OCI-LY7 (cell line): ENCODE measurements around the gene VPS8. TPM values are rescaled to one million over a fixed set of nuclear protein-coding genes. Genes with fewer than 3 reads are reported as not detected.

Experiments used
- BruUV-seq: library from RNA; stranded (reverse); fragments of 400-500 nt; replicated peaks from 2 replicates; lab custom pipeline; 2021; lab: Mats Ljungman, UMichigan
- CTCF ChIA-PET: fragments of 300-600 bp; sonication (Branson Sonifier 250); formaldehyde crosslinking; loops from one replicate; lab custom pipeline; 2022; ENCODE audit warnings: antibody characterized with exemption; ENCODE audit not compliant: unreplicated experiment; lab: Charles Lee
- POLR2A ChIA-PET: fragments of 300-600 bp; sonication (Branson Sonifier 250); formaldehyde crosslinking; loops from one replicate; lab custom pipeline; 2022; ENCODE audit warnings: antibody characterized with exemption; lab: Charles Lee
- DNase-seq: peaks from one replicate; pipeline ENCODE4 v3.0.0-alpha.2; 2015; ENCODE audit warnings: low spot score
- H2AFZ ChIP-seq: fragments of 200-600 bp; sonication (generic), shearing (Covaris generic); 2 replicates; pipeline ENCODE4 v1.6.1; 2014; ENCODE audit warnings: mild to moderate bottlenecking, antibody characterized with exemption, low read length, moderate library complexity
- H3K27ac ChIP-seq: fragments of 200-600 bp; sonication (generic); 2 replicates; pipeline ENCODE4 v1.5.1; 2014; ENCODE audit warnings: mixed run types, low read depth, mild to moderate bottlenecking, moderate library complexity, low read length, inconsistent platforms; ENCODE audit not compliant: poor library complexity, severe bottlenecking
- H3K36me3 ChIP-seq: fragments of 200-600 bp; sonication (generic); 2 replicates; pipeline ENCODE4 v1.6.1; 2014; ENCODE audit warnings: mild to moderate bottlenecking, antibody characterized with exemption, low read length, moderate library complexity, mixed read lengths; ENCODE audit not compliant: insufficient read depth
- H3K4me1 ChIP-seq: fragments of 200-600 bp; sonication (generic); 2 replicates; pipeline ENCODE4 v1.5.1; 2014; ENCODE audit warnings: mild to moderate bottlenecking, low read length; ENCODE audit not compliant: insufficient read depth, poor library complexity, severe bottlenecking
- H3K4me2 ChIP-seq: fragments of 200-600 bp; sonication (generic); 2 replicates; pipeline ENCODE4 v1.6.1; 2014; ENCODE audit warnings: mild to moderate bottlenecking, low read length
- H3K4me3 ChIP-seq: fragments of 200-600 bp; sonication (generic); 2 replicates; pipeline ENCODE4 v1.5.1; 2014; ENCODE audit warnings: mild to moderate bottlenecking, low read depth, low read length; ENCODE audit not compliant: poor library complexity, severe bottlenecking
- H3K79me2 ChIP-seq: fragments of 200-600 bp; sonication (generic); 2 replicates; pipeline ENCODE4 v1.6.1; 2016; ENCODE audit warnings: low read depth, mild to moderate bottlenecking, low read length, moderate library complexity, mixed read lengths; ENCODE audit not compliant: insufficient read depth
- H3K9me2 ChIP-seq: fragments of 200-600 bp; sonication (generic); 2 replicates; pipeline ENCODE4 v1.6.1; 2016; ENCODE audit warnings: mild to moderate bottlenecking, low read length, mixed read lengths; ENCODE audit not compliant: insufficient read depth
- H3K9me3 ChIP-seq: fragments of 200-600 bp; sonication (generic); 2 replicates; pipeline ENCODE4 v1.6.1; 2014; ENCODE audit warnings: mild to moderate bottlenecking, mixed run types, low read length, mixed read lengths
- H4K20me1 ChIP-seq: fragments of 200-600 bp; sonication (generic); 2 replicates; pipeline ENCODE4 v1.6.1; 2014; ENCODE audit warnings: mild to moderate bottlenecking, antibody characterized with exemption, low read length, moderate library complexity, mixed read lengths; ENCODE audit not compliant: insufficient read depth
- EZH2phosphoT487 ChIP-seq: fragments of 200-600 bp; sonication (generic); IDR thresholded peaks from 2 replicates; pipeline ENCODE4 v1.6.1; 2018; ENCODE audit warnings: low read depth, borderline replicate concordance, mild to moderate bottlenecking, mixed run types, antibody characterized with exemption, low read length, moderate library complexity, mixed read lengths
- intact Hi-C: fragments of 100-400 bp; cut with micrococcal nuclease; formaldehyde crosslinking; loops from one replicate; pipeline ENCODE4 v1.10.0; 2022; ENCODE audit not compliant: unreplicated experiment
- total RNA-seq, 2 experiments: library from RNA; depleted of rRNA in 1 of 2; stranded (reverse); fragments of >200 nt in 1 of 2; shearing (Covaris generic) in 1 of 2; gene quantifications; 2 replicates each; pipeline ENCODE4 v1.2.3, GENCODE V29; 2014 to 2022
- TF ChIP-seq, protein P1 (sequence below): fragments of 200-600 bp; sonication (generic); conservative IDR thresholded peaks from 2 replicates; pipeline ENCODE4 v1.5.1; 2014; ENCODE audit warnings: mild to moderate bottlenecking, antibody characterized with exemption, low read length, moderate library complexity, mixed read lengths

VPS8 gene
- total RNA-seq, 2 experiments from 2014 or later, result 33.5 to 44.9 TPM

DNA sequence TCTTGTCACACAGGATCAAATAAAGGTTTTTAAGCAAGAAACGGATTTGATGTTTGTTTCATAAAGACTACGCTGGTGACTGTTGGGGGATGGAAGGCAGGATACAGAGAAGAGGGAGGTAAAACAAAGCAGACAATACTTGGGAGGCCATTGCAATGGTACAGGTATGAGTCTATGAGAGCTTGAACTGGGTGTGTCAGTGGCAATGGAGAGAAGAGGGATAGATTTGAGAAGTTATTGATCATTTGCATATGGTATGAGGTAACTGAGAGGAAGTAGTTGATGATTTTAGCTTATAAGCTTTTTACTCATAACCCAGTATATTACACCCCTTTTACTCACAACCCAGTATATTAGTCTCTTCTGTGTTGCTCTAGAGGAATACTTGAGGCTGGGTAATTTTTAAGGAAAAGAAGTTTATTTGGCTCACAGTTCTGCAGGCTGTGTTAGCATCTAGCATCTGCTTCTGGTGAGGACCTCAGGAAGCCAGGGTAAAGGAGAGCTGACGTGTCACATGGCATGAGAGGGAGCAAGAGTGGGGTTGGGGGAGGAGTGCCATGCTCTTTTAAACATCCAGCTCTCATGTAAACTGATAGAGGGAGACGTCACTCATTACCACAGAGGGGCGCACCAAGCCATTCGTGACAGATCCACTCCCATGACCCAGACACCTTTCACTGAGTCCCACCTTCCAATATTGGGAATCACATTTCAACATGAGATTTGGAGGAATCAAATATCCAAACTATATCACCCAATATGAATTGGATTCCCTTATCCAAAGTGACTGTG, 153.9 kb downstream of the VPS8 start:
- no peak overlapping the region for H3K27ac ChIP-seq
- H3K9me2 ChIP-seq, result no peaks in the 10 kb centered on the region
- intact Hi-C loops, result no loop called here
- no TSS peak for BruUV-seq
- CTCF ChIA-PET, result no interaction called here
- no peaks in the 10 kb centered on the region for H3K4me1 ChIP-seq
- H3K4me3 ChIP-seq, result no peak overlapping the region
- no peaks in the 10 kb centered on the region for H3K79me2 ChIP-seq
- no peaks in the 10 kb centered on the region for H3K9me3 ChIP-seq
- TF ChIP-seq, protein P1, sequence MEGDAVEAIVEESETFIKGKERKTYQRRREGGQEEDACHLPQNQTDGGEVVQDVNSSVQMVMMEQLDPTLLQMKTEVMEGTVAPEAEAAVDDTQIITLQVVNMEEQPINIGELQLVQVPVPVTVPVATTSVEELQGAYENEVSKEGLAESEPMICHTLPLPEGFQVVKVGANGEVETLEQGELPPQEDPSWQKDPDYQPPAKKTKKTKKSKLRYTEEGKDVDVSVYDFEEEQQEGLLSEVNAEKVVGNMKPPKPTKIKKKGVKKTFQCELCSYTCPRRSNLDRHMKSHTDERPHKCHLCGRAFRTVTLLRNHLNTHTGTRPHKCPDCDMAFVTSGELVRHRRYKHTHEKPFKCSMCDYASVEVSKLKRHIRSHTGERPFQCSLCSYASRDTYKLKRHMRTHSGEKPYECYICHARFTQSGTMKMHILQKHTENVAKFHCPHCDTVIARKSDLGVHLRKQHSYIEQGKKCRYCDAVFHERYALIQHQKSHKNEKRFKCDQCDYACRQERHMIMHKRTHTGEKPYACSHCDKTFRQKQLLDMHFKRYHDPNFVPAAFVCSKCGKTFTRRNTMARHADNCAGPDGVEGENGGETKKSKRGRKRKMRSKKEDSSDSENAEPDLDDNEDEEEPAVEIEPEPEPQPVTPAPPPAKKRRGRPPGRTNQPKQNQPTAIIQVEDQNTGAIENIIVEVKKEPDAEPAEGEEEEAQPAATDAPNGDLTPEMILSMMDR, result no peak
- no peak for TF ChIP-seq EZH2phosphoT487
- POLR2A ChIA-PET, result interaction anchor here (1.3 kb wide), 1 partner anchor 9 kb away, joined by 3 read pairs; no protein-coding TSS in a partner anchor
- no peak for DNase-seq
- H3K4me2 ChIP-seq, result no peak overlapping the region
- H3K36me3 ChIP-seq, result peaks cover 9% of the 10 kb centered on the region
- no peak overlapping the region for H2AFZ ChIP-seq
- H4K20me1 ChIP-seq, result no peaks in the 10 kb centered on the region

- Histone ChIP-seq H3K79me2 (no peaks in the 10 kb centered on the region), H3K4me3 (no peak overlapping the region), H3K27ac (no peak overlapping the region), H3K4me1 (no peaks in the 10 kb centered on the region), H3K36me3 (peaks cover 22% of the 10 kb centered on the region), H2AFZ (no peak overlapping the region), H3K9me2 (no peaks in the 10 kb centered on the region), H3K9me3 (no peaks in the 10 kb centered on the region), H4K20me1 (no peaks in the 10 kb centered on the region), H3K4me2 (no peak overlapping the region)
- TF ChIP-seq EZH2phosphoT487, result no peak
- TF ChIP-seq, protein P1, result no peak
- DNase-seq, result no peak
- ChIA-PET CTCF (no interaction called here), POLR2A (interaction anchor here (0.7 kb wide), 1 partner anchor 339 kb away, joined by 3 read pairs; no protein-coding TSS in a partner anchor)
- BruUV-seq, result no TSS peak
- intact Hi-C loops, result no loop called here
Observed at GRCh38 chr3:184968115-184968514, 156.1 kb downstream of the VPS8 start.

GRCh38 chr3:184970186-184970585, 158.2 kb downstream of the VPS8 start:
- H3K36me3 ChIP-seq, result peaks cover 30% of the 10 kb centered on the region
- ChIA-PET CTCF (no interaction called here), POLR2A (no interaction called here)
- intact Hi-C loops, result no loop called here
- H3K9me2 ChIP-seq, result no peaks in the 10 kb centered on the region
- H3K79me2 ChIP-seq, result no peaks in the 10 kb centered on the region
- BruUV-seq, result no TSS peak
- H3K4me1 ChIP-seq, result no peaks in the 10 kb centered on the region
- no peaks in the 10 kb centered on the region for H4K20me1 ChIP-seq
- no peak overlapping the region for H3K4me2 ChIP-seq
- peaks cover 3% of the 10 kb centered on the region; the same call in 1 of the 2 replicates for H3K9me3 ChIP-seq
- no peak overlapping the region for H3K4me3 ChIP-seq
- TF ChIP-seq EZH2phosphoT487, result no peak
- TF ChIP-seq, protein P1, result no peak
- no peak overlapping the region for H2AFZ ChIP-seq
- no peak for DNase-seq
- no peak overlapping the region for H3K27ac ChIP-seq
